CD4-positive, CD25-positive, alpha-beta regulatory T cell (primary cell): ENCODE results near the gene ABTB2. TPM values are rescaled to one million over a fixed set of nuclear protein-coding genes. Genes with fewer than 3 reads are reported as not detected.
A peak's percentile ranks its signal among the peaks of the same experiment; 100 is the strongest.
"Not testable (repeated sequence)": the region's sequence is repeated elsewhere in the genome, so short reads cannot be mapped to it uniquely, and the experiment has no call there.

Experiments used
- ATAC-seq, 2 donors: fragments of 150-1000 bp; cut with Tn5 transposase; one replicate each; pipeline ENCODE4 v1.10.0; 2021; ENCODE audit warnings: low read depth in 2 of 2, moderate number of reproducible peaks in 2 of 2, moderate library complexity in 1 of 2
- DNase-seq, 3 donors: peaks; one replicate each; pipeline versions ENCODE4 v3.0.0 to v3.0.0-alpha.2; 2012 to 2022; ENCODE audit warnings: mixed read lengths in 1 of 3
- H3K27ac ChIP-seq: one replicate; pipeline ENCODE4 v1.7.0; 2013; ENCODE audit warnings: mild to moderate bottlenecking, low read length; ENCODE audit not compliant: insufficient read depth, poor library complexity, severe bottlenecking
- H3K27me3 ChIP-seq: one replicate; pipeline ENCODE4 v1.7.0; 2013; ENCODE audit warnings: low read length; ENCODE audit not compliant: control insufficient read depth, insufficient read depth
- H3K36me3 ChIP-seq: one replicate; pipeline ENCODE4 v1.7.0; 2013; ENCODE audit warnings: mild to moderate bottlenecking, low read length, moderate library complexity; ENCODE audit not compliant: control insufficient read depth, insufficient read depth
- H3K4me1 ChIP-seq: 2 replicates; pipeline ENCODE4 v1.7.0; 2013; ENCODE audit warnings: mild to moderate bottlenecking, low read length; ENCODE audit not compliant: insufficient read depth, control insufficient read depth, poor library complexity, severe bottlenecking
- H3K4me3 ChIP-seq: one replicate; pipeline ENCODE4 v1.7.0; 2013; ENCODE audit warnings: low read depth, mild to moderate bottlenecking, low read length, moderate library complexity
- H3K9me3 ChIP-seq, 2 experiments: 1 replicate in 1 of 2; 2 replicates in 1 of 2; pipeline ENCODE4 v1.7.0; 2013; ENCODE audit warnings: low read length in 2 of 2, mild to moderate bottlenecking in 1 of 2, moderate library complexity in 1 of 2; ENCODE audit not compliant: control insufficient read depth in 2 of 2
- H3K27ac Mint-ChIP-seq, 3 donors: one replicate each; pipeline ENCODE4 v1.8.0; 2020 to 2022; ENCODE audit warnings: mild to moderate bottlenecking in 3 of 3, mixed read lengths in 3 of 3, moderate library complexity in 2 of 3
- H3K27me3 Mint-ChIP-seq: one replicate; pipeline ENCODE4 v1.8.0; 2022; ENCODE audit warnings: mild to moderate bottlenecking, mixed read lengths
- H3K36me3 Mint-ChIP-seq: one replicate; pipeline ENCODE4 v1.8.0; 2020; ENCODE audit warnings: mixed read lengths
- H3K4me1 Mint-ChIP-seq, 4 donors: one replicate each; pipeline ENCODE4 v1.8.0; 2020 to 2022; ENCODE audit warnings: mixed read lengths in 4 of 4, mild to moderate bottlenecking in 1 of 4
- H3K4me3 Mint-ChIP-seq, 4 donors: one replicate each; pipeline ENCODE4 v1.8.0; 2020 to 2022; ENCODE audit warnings: mild to moderate bottlenecking in 4 of 4, mixed read lengths in 4 of 4, moderate library complexity in 3 of 4
- H3K9me3 Mint-ChIP-seq, 7 donors: one replicate each; pipeline ENCODE4 v1.8.0; 2020 to 2022; ENCODE audit warnings: mixed read lengths in 7 of 7, mild to moderate bottlenecking in 3 of 7, moderate library complexity in 2 of 7
- polyA plus RNA-seq, 4 donors: library from polyadenylated mRNA; unstranded; fragments of 300-500 nt; fragmentation: Illumina TruSeq; gene quantifications; one replicate each; pipeline ENCODE4 v1.2.3, GENCODE V29; 2021
- total RNA-seq: library from RNA; stranded (reverse); gene quantifications from one replicate; pipeline ENCODE4 v1.2.3, GENCODE V29; 2022

Gene ABTB2
- total and polyA plus RNA-seq, 5 donors from 2014 or later: 0.12 to 0.89 (median 0.13) TPM; not detected in 2

DNA sequence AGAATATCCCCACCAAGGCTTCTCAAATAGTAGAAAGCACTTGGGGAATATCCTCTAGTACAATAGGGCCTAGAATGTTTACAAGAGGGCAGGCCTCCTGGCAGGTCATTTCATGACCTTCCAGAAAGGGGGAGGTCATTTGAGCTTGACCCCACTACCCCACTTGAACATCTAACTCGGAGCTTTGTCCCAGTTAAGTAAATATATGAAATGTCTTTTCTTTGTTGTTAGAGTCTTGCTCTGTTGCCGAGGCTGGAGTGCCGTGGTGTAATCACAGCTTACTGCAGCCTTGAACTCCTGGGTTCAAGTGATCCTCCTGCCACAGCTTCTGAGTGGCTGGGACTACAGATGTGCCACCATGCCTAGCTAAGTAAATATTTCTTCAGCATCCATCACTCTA, 108.4 kb downstream of the ABTB2 start:
- H3K27ac Mint-ChIP-seq: peak overlapping the region in 2 of 3 donors; percentile 17 to 81
- peak overlapping the region in 3 of 4 donors; percentile 4 to 44 (median 8) for H3K4me3 Mint-ChIP-seq
- H3K36me3 ChIP-seq: no peaks in the 10 kb centered on the region
- DNase-seq (no peak), ATAC-seq (no peak)
- peaks cover 2% of the 10 kb centered on the region for H3K27me3 ChIP-seq
- peaks cover 47% of the 10 kb centered on the region for H3K4me1 ChIP-seq
- peaks cover 25 to 67% (median 46%) of the 10 kb centered on the region in 4 donors for H3K4me1 Mint-ChIP-seq
- H3K4me3 ChIP-seq: no peak overlapping the region
- no peaks in the 10 kb centered on the region for H3K36me3 Mint-ChIP-seq
- peaks cover 0 to 2% (median 0%) of the 10 kb centered on the region in 7 donors for H3K9me3 Mint-ChIP-seq
- no peak overlapping the region for H3K27ac ChIP-seq
- peaks cover 17% of the 10 kb centered on the region for H3K27me3 Mint-ChIP-seq
- H3K9me3 ChIP-seq: no peaks in the 10 kb centered on the region

GRCh38 chr11:34246511-34246910, 111.3 kb downstream of the ABTB2 start:
- H3K9me3 ChIP-seq, DNase-seq, H3K36me3 Mint-ChIP-seq, H3K4me3 Mint-ChIP-seq, H3K36me3 ChIP-seq, H3K27me3 ChIP-seq, ATAC-seq, H3K4me3 ChIP-seq, H3K27ac Mint-ChIP-seq, H3K9me3 Mint-ChIP-seq, H3K27ac ChIP-seq: not testable (repeated sequence)
- H3K27me3 Mint-ChIP-seq: peaks cover 13% of the 10 kb centered on the region
- H3K4me1 Mint-ChIP-seq: peaks cover 31 to 77% (median 48%) of the 10 kb centered on the region in 4 donors
- H3K4me1 ChIP-seq: peaks cover 47% of the 10 kb centered on the region

- H3K4me3 Mint-ChIP-seq: no peak overlapping the region
- no peaks in the 10 kb centered on the region for H3K9me3 ChIP-seq
- peak overlapping the region in 2 of 3 donors; percentile 2 to 54 for H3K27ac Mint-ChIP-seq
These were observed 112.8 kb downstream of the ABTB2 start for GRCh38 chr11:34245041-34245440.

DNA sequence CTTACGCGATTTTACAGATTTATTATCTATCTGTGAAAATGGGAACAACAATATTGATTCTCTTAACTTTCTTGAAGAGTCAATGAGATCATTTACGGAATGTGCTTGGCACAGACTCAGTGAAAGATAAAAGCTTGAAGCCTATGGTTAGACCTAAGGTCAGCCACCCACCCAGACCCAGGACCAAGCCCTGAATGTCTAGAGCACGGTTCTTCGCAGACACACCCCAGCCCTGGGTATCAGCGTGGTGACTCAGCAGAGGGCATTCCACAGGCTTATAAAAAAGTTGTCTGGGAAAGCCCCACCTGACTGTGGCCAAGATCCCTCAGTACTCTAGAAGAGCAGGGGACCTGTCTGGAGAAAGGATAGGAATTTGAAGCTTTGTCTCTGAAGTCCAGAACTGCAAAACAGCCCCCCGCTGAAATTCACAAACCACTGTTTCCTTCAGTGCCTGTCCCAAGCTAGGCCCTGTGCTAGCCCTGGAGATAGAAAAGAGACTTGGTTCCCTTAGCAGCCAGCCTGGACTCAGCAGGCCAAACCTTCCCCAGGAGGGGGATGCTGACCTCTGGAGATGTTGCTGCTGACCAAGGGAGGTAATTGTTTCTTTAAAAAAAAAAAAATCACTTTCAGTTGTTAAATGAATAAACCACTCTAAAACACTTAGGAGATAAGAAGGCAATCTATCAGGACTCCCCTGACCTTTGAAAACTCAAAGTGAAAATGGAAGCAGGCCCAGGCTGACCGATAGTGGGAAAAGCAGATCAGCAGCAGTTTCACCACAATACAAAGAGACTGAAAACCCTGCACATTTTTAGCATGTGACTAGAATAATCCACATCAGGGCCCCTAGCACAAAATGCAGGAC, 114.0 kb downstream of the ABTB2 start:
- Mint-ChIP-seq H3K27me3 (peaks cover 4% of the 10 kb centered on the region), H3K27ac (peak overlapping the region in 2 of 3 donors; percentile 43 to 65), H3K36me3 (no peaks in the 10 kb centered on the region), H3K9me3 (no peaks in the 10 kb centered on the region), H3K4me3 (no peak overlapping the region), H3K4me1 (peaks cover 16 to 53% (median 25%) of the 10 kb centered on the region in 4 donors)
- Histone ChIP-seq H3K27me3 (no peaks in the 10 kb centered on the region), H3K9me3 (no peaks in the 10 kb centered on the region), H3K27ac (no peak overlapping the region), H3K4me1 (peaks cover 20% of the 10 kb centered on the region), H3K4me3 (no peak overlapping the region), H3K36me3 (no peaks in the 10 kb centered on the region)
- no peak for ATAC-seq
- DNase-seq: peak in 1 of 3 donors; percentile 47

More at GRCh38 chr11:34245041-34245440, 112.8 kb downstream of the ABTB2 start:
- Histone ChIP-seq H3K27me3 (no peaks in the 10 kb centered on the region), H3K4me3 (no peak overlapping the region), H3K36me3 (no peaks in the 10 kb centered on the region), H3K4me1 (peaks cover 32% of the 10 kb centered on the region), H3K27ac (no peak overlapping the region)
- Mint-ChIP-seq H3K4me1 (peaks cover 25 to 63% (median 34%) of the 10 kb centered on the region in 4 donors), H3K27me3 (peaks cover 4% of the 10 kb centered on the region), H3K9me3 (no peaks in the 10 kb centered on the region), H3K36me3 (no peaks in the 10 kb centered on the region)
- DNase-seq (no peak), ATAC-seq (no peak)

GRCh38 chr11:34242037-34242625, 115.7 kb downstream of the ABTB2 start:
- Mint-ChIP-seq H3K36me3 (no peaks in the 10 kb centered on the region), H3K4me3 (no peak overlapping the region), H3K27ac (no peak overlapping the region), H3K9me3 (no peaks in the 10 kb centered on the region), H3K4me1 (peaks cover 5 to 36% (median 12%) of the 10 kb centered on the region in 4 donors), H3K27me3 (peaks cover 17% of the 10 kb centered on the region)
- no peaks in the 10 kb centered on the region for H3K36me3 ChIP-seq
- no peaks in the 10 kb centered on the region for H3K9me3 ChIP-seq
- no peak overlapping the region for H3K27ac ChIP-seq
- no peak for DNase-seq
- ATAC-seq: peak in 1 of 2 donors; percentile 18
- H3K4me1 ChIP-seq: peaks cover 5% of the 10 kb centered on the region
- H3K4me3 ChIP-seq: no peak overlapping the region
- no peaks in the 10 kb centered on the region for H3K27me3 ChIP-seq

DNA sequence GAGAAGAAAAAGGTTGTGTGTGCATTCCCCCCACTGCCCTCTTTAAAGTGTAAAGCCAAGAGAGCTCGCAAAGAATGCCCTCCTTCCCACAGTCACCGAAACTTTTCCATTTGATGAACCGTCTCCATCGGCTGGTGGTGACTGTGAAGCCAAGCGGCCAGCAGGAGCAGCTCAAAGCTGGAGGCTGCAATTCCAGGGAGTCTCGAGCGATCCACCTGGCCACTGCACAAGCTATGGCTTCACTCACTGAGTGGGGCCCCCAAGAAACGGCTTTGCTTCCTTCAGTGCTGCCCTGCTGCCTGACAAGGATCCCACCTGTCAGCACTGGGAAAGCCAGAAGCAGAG, 117.7 kb downstream of the ABTB2 start:
- peaks cover 10% of the 10 kb centered on the region for H3K4me1 ChIP-seq
- H3K27me3 ChIP-seq: no peaks in the 10 kb centered on the region
- peaks cover 9 to 35% (median 19%) of the 10 kb centered on the region in 4 donors for H3K4me1 Mint-ChIP-seq
- no peaks in the 10 kb centered on the region for H3K36me3 ChIP-seq
- H3K9me3 Mint-ChIP-seq: peaks cover 0 to 1% (median 0%) of the 10 kb centered on the region in 7 donors
- H3K4me3 ChIP-seq: no peak overlapping the region
- H3K27ac ChIP-seq: no peak overlapping the region
- H3K27ac Mint-ChIP-seq: no peak overlapping the region
- ATAC-seq (no peak), DNase-seq (no peak)
- peaks cover 30% of the 10 kb centered on the region for H3K27me3 Mint-ChIP-seq
- no peaks in the 10 kb centered on the region for H3K9me3 ChIP-seq
- no peaks in the 10 kb centered on the region for H3K36me3 Mint-ChIP-seq
- H3K4me3 Mint-ChIP-seq: no peak overlapping the region

- Histone ChIP-seq H3K36me3 (no peaks in the 10 kb centered on the region), H3K4me3 (no peak overlapping the region), H3K27ac (no peak overlapping the region), H3K9me3 (no peaks in the 10 kb centered on the region), H3K4me1 (peaks cover 14% of the 10 kb centered on the region), H3K27me3 (no peaks in the 10 kb centered on the region)
- H3K4me3 Mint-ChIP-seq: no peak overlapping the region
- peaks cover 0 to 1% (median 0%) of the 10 kb centered on the region in 7 donors for H3K9me3 Mint-ChIP-seq
- no peaks in the 10 kb centered on the region for H3K36me3 Mint-ChIP-seq
- no peak overlapping the region for H3K27ac Mint-ChIP-seq
- ATAC-seq: no peak
- peaks cover 30% of the 10 kb centered on the region for H3K27me3 Mint-ChIP-seq
- peaks cover 12 to 34% (median 19%) of the 10 kb centered on the region in 4 donors for H3K4me1 Mint-ChIP-seq
- no peak for DNase-seq
These were observed 118.2 kb downstream of the ABTB2 start for GRCh38 chr11:34239465-34240149.
